Calu3 (cell line): ENCODE data around the gene SLC39A7. TPM values are rescaled to one million over a fixed set of nuclear protein-coding genes. Genes with fewer than 3 reads are reported as not detected.

Experiments used
- BruUV-seq: library from RNA; stranded (reverse); fragments of 400-500 nt; replicated peaks from 2 replicates; lab custom pipeline; 2021; lab: Mats Ljungman, UMichigan
- CTCF ChIA-PET: fragments of 300-600 bp; sonication (Branson Sonifier 250); formaldehyde crosslinking; loops from one replicate; lab custom pipeline; 2022; ENCODE audit warnings: antibody characterized with exemption; lab: Charles Lee
- DNase-seq: peaks from one replicate; pipeline ENCODE4 v3.0.0; 2022
- H3K27ac Mint-ChIP-seq: one replicate; pipeline ENCODE4 v1.8.0; 2022; ENCODE audit warnings: mixed read lengths; ENCODE audit not compliant: unreplicated experiment
- H3K27me3 Mint-ChIP-seq: one replicate; pipeline ENCODE4 v1.8.0; 2022; ENCODE audit warnings: mixed read lengths; ENCODE audit not compliant: unreplicated experiment
- H3K36me3 Mint-ChIP-seq: one replicate; pipeline ENCODE4 v1.8.0; 2022; ENCODE audit warnings: mild to moderate bottlenecking, moderate library complexity, mixed read lengths; ENCODE audit not compliant: insufficient read depth, unreplicated experiment
- H3K4me1 Mint-ChIP-seq: one replicate; pipeline ENCODE4 v1.8.0; 2022; ENCODE audit warnings: mild to moderate bottlenecking, low read depth, mixed read lengths; ENCODE audit not compliant: unreplicated experiment
- H3K4me3 Mint-ChIP-seq: one replicate; pipeline ENCODE4 v1.8.0; 2022; ENCODE audit warnings: mild to moderate bottlenecking, low read depth, moderate library complexity, mixed read lengths; ENCODE audit not compliant: unreplicated experiment
- H3K9me3 Mint-ChIP-seq: one replicate; pipeline ENCODE4 v1.8.0; 2022; ENCODE audit warnings: low read depth, mixed read lengths; ENCODE audit not compliant: unreplicated experiment
- CTCF ChIP-seq: fragments of 200-600 bp; IDR thresholded peaks from one replicate; pipeline ENCODE4 v1.8.0; 2022; ENCODE audit warnings: antibody characterized with exemption; ENCODE audit not compliant: unreplicated experiment
- intact Hi-C: fragments of 100-400 bp; cut with micrococcal nuclease; formaldehyde crosslinking; loops from one replicate; pipeline ENCODE4 v1.10.0; 2022; ENCODE audit not compliant: unreplicated experiment
- total RNA-seq: library from RNA; stranded (reverse); gene quantifications from 2 replicates; pipeline ENCODE4 v1.2.3, GENCODE V29; 2022

The SLC39A7 gene
- total RNA-seq, 1 experiment from 2014 or later = 201 TPM

GRCh38 chr6:33211666-33212422 is 11.2 kb downstream of the SLC39A7 start:
- H3K27ac Mint-ChIP-seq = no peak overlapping the region
- H3K27me3 Mint-ChIP-seq = peaks cover 52% of the 10 kb centered on the region
- peaks cover 53% of the 10 kb centered on the region for H3K36me3 Mint-ChIP-seq
- no TSS peak for BruUV-seq
- CTCF ChIA-PET = interaction anchor here (1.2 kb wide), 1 partner anchor 14 kb away, joined by 3 read pairs; no protein-coding TSS in a partner anchor
- TF ChIP-seq CTCF = no peak
- no peaks in the 10 kb centered on the region for H3K9me3 Mint-ChIP-seq
- H3K4me3 Mint-ChIP-seq = no peak overlapping the region
- intact Hi-C loops = no loop called here
- peaks cover 31% of the 10 kb centered on the region for H3K4me1 Mint-ChIP-seq
- no peak for DNase-seq

GRCh38 chr6:33212857-33213165 is 12.1 kb downstream of the SLC39A7 start:
- BruUV-seq = no TSS peak
- intact Hi-C loops = no loop called here
- CTCF ChIA-PET = interaction anchor here (1.2 kb wide), 1 partner anchor 15 kb away, joined by 3 read pairs; no protein-coding TSS in a partner anchor
- Mint-ChIP-seq H3K27ac (peak overlapping the region; percentile 52), H3K36me3 (peaks cover 47% of the 10 kb centered on the region), H3K9me3 (no peaks in the 10 kb centered on the region), H3K4me1 (peaks cover 31% of the 10 kb centered on the region), H3K27me3 (peaks cover 62% of the 10 kb centered on the region), H3K4me3 (peak overlapping the region; percentile 72)
- no peak for TF ChIP-seq CTCF
- DNase-seq = no peak

GRCh38 chr6:33213166-33213988 is 12.7 kb downstream of the SLC39A7 start:
- Mint-ChIP-seq H3K4me1 (peaks cover 31% of the 10 kb centered on the region), H3K27me3 (peaks cover 68% of the 10 kb centered on the region), H3K27ac (peak overlapping the region; percentile 52)

GRCh38 chr6:33213989-33214335 is 13.3 kb downstream of the SLC39A7 start:
- Mint-ChIP-seq H3K36me3 (peaks cover 36% of the 10 kb centered on the region), H3K9me3 (no peaks in the 10 kb centered on the region), H3K27me3 (peaks cover 74% of the 10 kb centered on the region), H3K27ac (peak overlapping the region; percentile 52), H3K4me3 (peak overlapping the region; percentile 72), H3K4me1 (peaks cover 26% of the 10 kb centered on the region)
- TF ChIP-seq CTCF = no peak
- intact Hi-C loops = no loop called here
- no TSS peak for BruUV-seq
- DNase-seq = no peak
- CTCF ChIA-PET = interaction anchor here (0.6 kb wide), 1 partner anchor 1394 kb away, joined by 3 read pairs; no protein-coding TSS in a partner anchor

More at GRCh38 chr6:33213166-33213988, 12.7 kb downstream of the SLC39A7 start:
- peak; percentile 26 for DNase-seq
- intact Hi-C loops = no loop called here
- Mint-ChIP-seq H3K36me3 (peaks cover 42% of the 10 kb centered on the region), H3K9me3 (no peaks in the 10 kb centered on the region), H3K4me3 (peak overlapping the region; percentile 72)
- BruUV-seq = no TSS peak
- CTCF ChIA-PET = interaction anchor here (0.6 to 1.2 kb wide), 2 partner anchors 16 to 1394 kb away, joined by 3 read pairs; no protein-coding TSS in a partner anchor
- TF ChIP-seq CTCF = no peak
